ENCODE measurements around the gene CEP128. TPM values are rescaled to one million over a fixed set of nuclear protein-coding genes. Genes with fewer than 3 reads are reported as not detected.

CEP128 gene
- total and polyA plus RNA-seq, 2 experiments from 2014 or later: 7.6 to 17.6 TPM

DNA sequence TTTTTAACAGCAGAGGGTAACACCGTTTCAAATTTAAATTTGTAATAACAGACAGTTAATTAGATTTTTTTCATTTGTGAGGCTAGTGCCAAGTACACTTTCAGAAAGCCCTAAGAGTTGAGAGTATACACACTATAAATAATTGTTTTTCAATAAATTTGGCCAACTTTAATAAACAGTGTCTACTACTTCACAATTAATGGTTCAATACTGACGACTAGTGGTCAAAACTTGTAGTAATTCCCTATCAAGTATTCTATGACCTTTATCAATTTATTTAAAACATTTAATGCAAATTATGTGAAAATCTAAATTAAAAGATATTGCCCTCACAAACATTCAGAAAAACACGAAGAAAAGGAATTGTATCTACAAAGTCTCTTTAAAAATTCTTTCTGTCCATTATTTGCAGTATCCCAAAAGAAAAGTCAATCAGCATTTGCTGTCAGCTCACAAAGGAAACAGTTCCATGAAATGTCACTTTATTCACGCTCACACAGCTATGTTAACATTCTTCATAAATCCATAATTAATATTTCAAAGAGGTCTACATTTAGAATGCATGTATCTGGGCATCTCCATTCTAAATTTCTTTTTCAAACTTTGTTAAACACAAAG lies 91.2 kb downstream of the CEP128 start:
- Histone ChIP-seq H4K20me1 (replicated peaks; ENCODE audit: insufficient read depth) (no peaks in the 10 kb centered on the region), H3K36me3 (ENCODE audit: insufficient read depth) (no peaks in the 10 kb centered on the region), H3K9me2 (ENCODE audit: insufficient read depth) (no peaks in the 10 kb centered on the region), H3K27ac (ENCODE audit: low read depth) (no peak overlapping the region), H3K4me1 (ENCODE audit: insufficient read depth) (no peaks in the 10 kb centered on the region), H3K4me2 (no peak overlapping the region), H3F3A (replicated peaks; ENCODE audit: low read depth) (no peaks in the 10 kb centered on the region), H3K4me3 (no peak overlapping the region), H3K27me3 (ENCODE audit: insufficient read depth) (no peaks in the 10 kb centered on the region), H2AFZ (no peak overlapping the region), H3K79me2 (replicated peaks; ENCODE audit: insufficient read depth) (no peaks in the 10 kb centered on the region)
- Mint-ChIP-seq H3K27me3 (ENCODE audit: insufficient read depth, low read depth, poor library complexity) (no peaks in the 10 kb centered on the region), H3K36me3 (ENCODE audit: low read depth) (no peaks in the 10 kb centered on the region), H3K9me3 (no peaks in the 10 kb centered on the region), H3K4me1 (no peaks in the 10 kb centered on the region), H3K4me3 (no peak overlapping the region), H3K27ac (no peak overlapping the region)
- ATAC-seq (no peak), DNase-seq (ENCODE audit: low spot score) (peak; percentile 54)
- no peak for TF ChIP-seq CREB1 (CRISPR knock-in tag; IDR thresholded peaks at IDR 0.05; ENCODE audit: low read depth)
- TF ChIP-seq, protein P1, sequence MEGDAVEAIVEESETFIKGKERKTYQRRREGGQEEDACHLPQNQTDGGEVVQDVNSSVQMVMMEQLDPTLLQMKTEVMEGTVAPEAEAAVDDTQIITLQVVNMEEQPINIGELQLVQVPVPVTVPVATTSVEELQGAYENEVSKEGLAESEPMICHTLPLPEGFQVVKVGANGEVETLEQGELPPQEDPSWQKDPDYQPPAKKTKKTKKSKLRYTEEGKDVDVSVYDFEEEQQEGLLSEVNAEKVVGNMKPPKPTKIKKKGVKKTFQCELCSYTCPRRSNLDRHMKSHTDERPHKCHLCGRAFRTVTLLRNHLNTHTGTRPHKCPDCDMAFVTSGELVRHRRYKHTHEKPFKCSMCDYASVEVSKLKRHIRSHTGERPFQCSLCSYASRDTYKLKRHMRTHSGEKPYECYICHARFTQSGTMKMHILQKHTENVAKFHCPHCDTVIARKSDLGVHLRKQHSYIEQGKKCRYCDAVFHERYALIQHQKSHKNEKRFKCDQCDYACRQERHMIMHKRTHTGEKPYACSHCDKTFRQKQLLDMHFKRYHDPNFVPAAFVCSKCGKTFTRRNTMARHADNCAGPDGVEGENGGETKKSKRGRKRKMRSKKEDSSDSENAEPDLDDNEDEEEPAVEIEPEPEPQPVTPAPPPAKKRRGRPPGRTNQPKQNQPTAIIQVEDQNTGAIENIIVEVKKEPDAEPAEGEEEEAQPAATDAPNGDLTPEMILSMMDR (conservative IDR thresholded peaks at IDR 0.05; ENCODE audit: low read depth in 2 of 2): peak in 1 of 2 experiments; percentile 77; a peak in 3 of 4 replicates
- no peak for TF ChIP-seq EZH2 (IDR thresholded peaks at IDR 0.05; ENCODE audit: low read depth, unreplicated experiment)

DNA sequence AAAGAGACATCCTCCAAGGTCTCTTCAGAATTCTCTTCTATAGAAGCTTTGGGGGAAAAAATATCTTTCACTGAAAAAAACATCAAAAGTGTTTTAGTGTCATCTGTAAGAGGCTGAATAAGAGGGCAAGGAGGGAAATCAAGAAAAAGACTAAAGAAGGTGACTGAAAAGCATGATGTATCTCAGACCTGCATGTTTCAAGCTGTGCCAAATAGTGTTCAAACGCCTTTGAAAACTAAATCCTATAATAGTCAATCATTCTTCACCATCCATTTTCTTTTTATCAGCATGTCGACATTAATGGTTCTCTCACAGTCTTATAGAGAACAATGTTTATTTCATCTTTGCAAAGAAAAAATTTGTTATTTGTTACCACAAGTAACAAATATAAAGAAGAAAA lies 94.5 kb downstream of the CEP128 start:
- Histone ChIP-seq H3K4me2 (no peak overlapping the region), H3K79me2 (replicated peaks; ENCODE audit: insufficient read depth) (no peaks in the 10 kb centered on the region), H2AFZ (no peak overlapping the region), H3K27ac (ENCODE audit: low read depth) (no peak overlapping the region), H4K20me1 (replicated peaks; ENCODE audit: insufficient read depth) (no peaks in the 10 kb centered on the region), H3K27me3 (ENCODE audit: insufficient read depth) (no peaks in the 10 kb centered on the region), H3F3A (replicated peaks; ENCODE audit: low read depth) (no peaks in the 10 kb centered on the region), H3K4me3 (no peak overlapping the region), H3K36me3 (ENCODE audit: insufficient read depth) (no peaks in the 10 kb centered on the region), H3K4me1 (ENCODE audit: insufficient read depth) (no peaks in the 10 kb centered on the region), H3K9me2 (ENCODE audit: insufficient read depth) (no peaks in the 10 kb centered on the region)
- Mint-ChIP-seq H3K27me3 (ENCODE audit: insufficient read depth, low read depth, poor library complexity) (no peaks in the 10 kb centered on the region), H3K9me3 (no peaks in the 10 kb centered on the region), H3K27ac (no peak overlapping the region), H3K4me3 (no peak overlapping the region), H3K36me3 (ENCODE audit: low read depth) (no peaks in the 10 kb centered on the region), H3K4me1 (peaks cover 2% of the 10 kb centered on the region; the same call in 1 of the 3 replicates)
- DNase-seq (ENCODE audit: low spot score) (no peak), ATAC-seq (no peak)
- TF ChIP-seq, protein P2, sequence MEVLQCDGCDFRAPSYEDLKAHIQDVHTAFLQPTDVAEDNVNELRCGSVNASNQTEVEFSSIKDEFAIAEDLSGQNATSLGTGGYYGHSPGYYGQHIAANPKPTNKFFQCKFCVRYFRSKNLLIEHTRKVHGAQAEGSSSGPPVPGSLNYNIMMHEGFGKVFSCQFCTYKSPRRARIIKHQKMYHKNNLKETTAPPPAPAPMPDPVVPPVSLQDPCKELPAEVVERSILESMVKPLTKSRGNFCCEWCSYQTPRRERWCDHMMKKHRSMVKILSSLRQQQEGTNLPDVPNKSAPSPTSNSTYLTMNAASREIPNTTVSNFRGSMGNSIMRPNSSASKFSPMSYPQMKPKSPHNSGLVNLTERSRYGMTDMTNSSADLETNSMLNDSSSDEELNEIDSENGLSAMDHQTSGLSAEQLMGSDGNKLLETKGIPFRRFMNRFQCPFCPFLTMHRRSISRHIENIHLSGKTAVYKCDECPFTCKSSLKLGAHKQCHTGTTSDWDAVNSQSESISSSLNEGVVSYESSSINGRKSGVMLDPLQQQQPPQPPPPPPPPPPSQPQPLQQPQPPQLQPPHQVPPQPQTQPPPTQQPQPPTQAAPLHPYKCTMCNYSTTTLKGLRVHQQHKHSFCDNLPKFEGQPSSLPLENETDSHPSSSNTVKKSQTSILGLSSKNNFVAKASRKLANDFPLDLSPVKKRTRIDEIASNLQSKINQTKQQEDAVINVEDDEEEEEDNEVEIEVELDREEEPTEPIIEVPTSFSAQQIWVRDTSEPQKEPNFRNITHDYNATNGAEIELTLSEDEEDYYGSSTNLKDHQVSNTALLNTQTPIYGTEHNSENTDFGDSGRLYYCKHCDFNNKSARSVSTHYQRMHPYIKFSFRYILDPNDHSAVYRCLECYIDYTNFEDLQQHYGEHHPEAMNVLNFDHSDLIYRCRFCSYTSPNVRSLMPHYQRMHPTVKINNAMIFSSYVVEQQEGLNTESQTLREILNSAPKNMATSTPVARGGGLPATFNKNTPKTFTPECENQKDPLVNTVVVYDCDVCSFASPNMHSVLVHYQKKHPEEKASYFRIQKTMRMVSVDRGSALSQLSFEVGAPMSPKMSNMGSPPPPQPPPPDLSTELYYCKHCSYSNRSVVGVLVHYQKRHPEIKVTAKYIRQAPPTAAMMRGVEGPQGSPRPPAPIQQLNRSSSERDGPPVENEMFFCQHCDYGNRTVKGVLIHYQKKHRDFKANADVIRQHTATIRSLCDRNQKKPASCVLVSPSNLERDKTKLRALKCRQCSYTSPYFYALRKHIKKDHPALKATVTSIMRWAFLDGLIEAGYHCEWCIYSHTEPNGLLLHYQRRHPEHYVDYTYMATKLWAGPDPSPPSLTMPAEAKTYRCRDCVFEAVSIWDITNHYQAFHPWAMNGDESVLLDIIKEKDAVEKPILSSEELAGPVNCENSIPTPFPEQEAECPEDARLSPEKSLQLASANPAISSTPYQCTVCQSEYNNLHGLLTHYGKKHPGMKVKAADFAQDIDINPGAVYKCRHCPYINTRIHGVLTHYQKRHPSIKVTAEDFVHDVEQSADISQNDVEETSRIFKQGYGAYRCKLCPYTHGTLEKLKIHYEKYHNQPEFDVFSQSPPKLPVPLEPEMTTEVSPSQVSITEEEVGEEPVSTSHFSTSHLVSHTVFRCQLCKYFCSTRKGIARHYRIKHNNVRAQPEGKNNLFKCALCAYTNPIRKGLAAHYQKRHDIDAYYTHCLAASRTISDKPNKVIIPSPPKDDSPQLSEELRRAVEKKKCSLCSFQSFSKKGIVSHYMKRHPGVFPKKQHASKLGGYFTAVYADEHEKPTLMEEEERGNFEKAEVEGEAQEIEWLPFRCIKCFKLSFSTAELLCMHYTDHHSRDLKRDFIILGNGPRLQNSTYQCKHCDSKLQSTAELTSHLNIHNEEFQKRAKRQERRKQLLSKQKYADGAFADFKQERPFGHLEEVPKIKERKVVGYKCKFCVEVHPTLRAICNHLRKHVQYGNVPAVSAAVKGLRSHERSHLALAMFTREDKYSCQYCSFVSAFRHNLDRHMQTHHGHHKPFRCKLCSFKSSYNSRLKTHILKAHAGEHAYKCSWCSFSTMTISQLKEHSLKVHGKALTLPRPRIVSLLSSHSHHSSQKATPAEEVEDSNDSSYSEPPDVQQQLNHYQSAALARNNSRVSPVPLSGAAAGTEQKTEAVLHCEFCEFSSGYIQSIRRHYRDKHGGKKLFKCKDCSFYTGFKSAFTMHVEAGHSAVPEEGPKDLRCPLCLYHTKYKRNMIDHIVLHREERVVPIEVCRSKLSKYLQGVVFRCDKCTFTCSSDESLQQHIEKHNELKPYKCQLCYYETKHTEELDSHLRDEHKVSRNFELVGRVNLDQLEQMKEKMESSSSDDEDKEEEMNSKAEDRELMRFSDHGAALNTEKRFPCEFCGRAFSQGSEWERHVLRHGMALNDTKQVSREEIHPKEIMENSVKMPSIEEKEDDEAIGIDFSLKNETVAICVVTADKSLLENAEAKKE (CRISPR knock-in tag; IDR thresholded peaks at IDR 0.05): no peak
- TF ChIP-seq POLR2AphosphoS5 (IDR thresholded peaks at IDR 0.05; ENCODE audit: low read depth) (no peak), CREB1 (CRISPR knock-in tag; IDR thresholded peaks at IDR 0.05; ENCODE audit: low read depth) (no peak), NANOG (IDR thresholded peaks at IDR 0.05; ENCODE audit: borderline replicate concordance) (no peak), EZH2phosphoT487 (IDR thresholded peaks at IDR 0.05; ENCODE audit: unreplicated experiment) (no peak), EZH2 (IDR thresholded peaks at IDR 0.05; ENCODE audit: low read depth, unreplicated experiment) (no peak), ZNF114 (CRISPR knock-in tag; IDR thresholded peaks at IDR 0.05) (no peak)
- TF ChIP-seq, protein P3, sequence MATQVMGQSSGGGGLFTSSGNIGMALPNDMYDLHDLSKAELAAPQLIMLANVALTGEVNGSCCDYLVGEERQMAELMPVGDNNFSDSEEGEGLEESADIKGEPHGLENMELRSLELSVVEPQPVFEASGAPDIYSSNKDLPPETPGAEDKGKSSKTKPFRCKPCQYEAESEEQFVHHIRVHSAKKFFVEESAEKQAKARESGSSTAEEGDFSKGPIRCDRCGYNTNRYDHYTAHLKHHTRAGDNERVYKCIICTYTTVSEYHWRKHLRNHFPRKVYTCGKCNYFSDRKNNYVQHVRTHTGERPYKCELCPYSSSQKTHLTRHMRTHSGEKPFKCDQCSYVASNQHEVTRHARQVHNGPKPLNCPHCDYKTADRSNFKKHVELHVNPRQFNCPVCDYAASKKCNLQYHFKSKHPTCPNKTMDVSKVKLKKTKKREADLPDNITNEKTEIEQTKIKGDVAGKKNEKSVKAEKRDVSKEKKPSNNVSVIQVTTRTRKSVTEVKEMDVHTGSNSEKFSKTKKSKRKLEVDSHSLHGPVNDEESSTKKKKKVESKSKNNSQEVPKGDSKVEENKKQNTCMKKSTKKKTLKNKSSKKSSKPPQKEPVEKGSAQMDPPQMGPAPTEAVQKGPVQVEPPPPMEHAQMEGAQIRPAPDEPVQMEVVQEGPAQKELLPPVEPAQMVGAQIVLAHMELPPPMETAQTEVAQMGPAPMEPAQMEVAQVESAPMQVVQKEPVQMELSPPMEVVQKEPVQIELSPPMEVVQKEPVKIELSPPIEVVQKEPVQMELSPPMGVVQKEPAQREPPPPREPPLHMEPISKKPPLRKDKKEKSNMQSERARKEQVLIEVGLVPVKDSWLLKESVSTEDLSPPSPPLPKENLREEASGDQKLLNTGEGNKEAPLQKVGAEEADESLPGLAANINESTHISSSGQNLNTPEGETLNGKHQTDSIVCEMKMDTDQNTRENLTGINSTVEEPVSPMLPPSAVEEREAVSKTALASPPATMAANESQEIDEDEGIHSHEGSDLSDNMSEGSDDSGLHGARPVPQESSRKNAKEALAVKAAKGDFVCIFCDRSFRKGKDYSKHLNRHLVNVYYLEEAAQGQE (IDR thresholded peaks at IDR 0.05; ENCODE audit: unreplicated experiment): no peak
